ENCODE measurements around the gene ACTR2.

ACTR2 gene

DNA sequence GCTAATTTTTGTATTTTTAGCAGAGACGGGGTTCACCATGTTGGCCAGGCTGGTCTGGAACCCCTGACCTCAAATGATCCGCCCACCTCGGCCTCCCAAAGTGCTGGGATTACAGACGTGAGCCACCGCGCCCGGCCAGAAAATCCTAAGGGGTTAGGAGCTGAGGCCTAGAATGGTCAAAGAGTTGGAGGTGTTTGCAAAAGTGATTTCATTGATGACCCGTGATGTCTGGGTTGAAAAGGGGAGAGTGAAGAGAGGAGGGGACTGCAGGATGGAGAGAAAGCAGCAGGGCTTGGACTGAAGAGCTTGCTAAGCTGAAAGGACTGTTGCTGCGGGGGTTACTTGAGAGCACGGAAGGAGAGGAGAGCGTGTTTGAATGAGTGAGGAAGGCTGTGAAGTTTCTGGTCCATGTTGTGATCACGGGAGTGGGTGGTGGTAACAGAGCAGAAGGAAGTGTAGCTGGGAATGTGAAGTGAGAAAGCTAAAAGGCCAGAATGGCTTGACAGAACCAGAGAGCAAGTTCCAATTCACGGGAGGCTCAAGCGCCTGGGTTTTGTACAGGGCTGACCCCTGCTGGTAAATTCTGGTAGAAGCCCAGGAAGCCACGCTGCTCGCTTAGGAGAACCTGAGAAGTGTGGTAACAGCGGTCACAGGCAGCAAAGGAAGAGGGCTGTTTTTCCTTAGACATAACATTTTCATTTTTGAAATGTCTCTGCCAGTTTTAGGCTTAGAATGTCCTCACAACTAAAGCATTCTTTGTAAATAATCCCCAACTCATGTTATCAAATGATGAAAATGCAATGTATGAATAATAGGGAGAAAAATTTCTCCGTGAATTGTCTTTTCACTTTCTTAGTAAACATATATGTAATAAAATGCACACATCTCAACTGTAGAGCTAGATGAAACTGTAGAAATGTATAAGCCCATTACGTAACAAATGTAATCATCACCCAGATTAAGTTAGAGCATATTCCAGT is 40.5 kb upstream of the ACTR2 start:
- Histone ChIP-seq H3K36me3 (ENCODE audit: control insufficient read depth in 2 of 2, insufficient read depth in 1 of 2, low read length in 2 of 2) (no peaks in the 10 kb centered on the region), H3K27ac (ENCODE audit: extremely low read depth, low read depth, low read length) (no peak overlapping the region), H3K4me3 (ENCODE audit: low read depth, low read length) (no peak overlapping the region), H3K9me3 (ENCODE audit: control insufficient read depth, insufficient read depth, low read depth, low read length) (no peaks in the 10 kb centered on the region), H3K4me1 (ENCODE audit: control insufficient read depth, insufficient read depth, low read length) (no peaks in the 10 kb centered on the region)
- CTCF ChIA-PET = interaction anchor here (0.5 to 2.0 kb wide), 32 partner anchors 9 to 1375 kb away, joined by 3 to 16 read pairs (median 4); partner anchors contain the start of gene CEP68
- no peak for TF ChIP-seq FEZF1 (tag by site-specific recombination; IDR thresholded peaks at IDR 0.05)
- TF ChIP-seq ZBTB17 (tag by site-specific recombination; IDR thresholded peaks at IDR 0.05) = peak; percentile 47; the same call in 1 of the 2 replicates
- TF ChIP-seq ZNF366 (tag by site-specific recombination; conservative IDR thresholded peaks at IDR 0.05) = 0 out of 2 replicates have a peak, but pooled peaks have one; percentile 40
- peak; percentile 70 for TF ChIP-seq ZNF2 (tag by site-specific recombination; IDR thresholded peaks at IDR 0.05)
- TF ChIP-seq, protein P1, sequence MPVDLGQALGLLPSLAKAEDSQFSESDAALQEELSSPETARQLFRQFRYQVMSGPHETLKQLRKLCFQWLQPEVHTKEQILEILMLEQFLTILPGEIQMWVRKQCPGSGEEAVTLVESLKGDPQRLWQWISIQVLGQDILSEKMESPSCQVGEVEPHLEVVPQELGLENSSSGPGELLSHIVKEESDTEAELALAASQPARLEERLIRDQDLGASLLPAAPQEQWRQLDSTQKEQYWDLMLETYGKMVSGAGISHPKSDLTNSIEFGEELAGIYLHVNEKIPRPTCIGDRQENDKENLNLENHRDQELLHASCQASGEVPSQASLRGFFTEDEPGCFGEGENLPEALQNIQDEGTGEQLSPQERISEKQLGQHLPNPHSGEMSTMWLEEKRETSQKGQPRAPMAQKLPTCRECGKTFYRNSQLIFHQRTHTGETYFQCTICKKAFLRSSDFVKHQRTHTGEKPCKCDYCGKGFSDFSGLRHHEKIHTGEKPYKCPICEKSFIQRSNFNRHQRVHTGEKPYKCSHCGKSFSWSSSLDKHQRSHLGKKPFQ (tag by site-specific recombination; IDR thresholded peaks at IDR 0.05) = no peak
- TF ChIP-seq ZNF626 (tag by site-specific recombination; IDR thresholded peaks at IDR 0.05) = no peak
- 0 out of 2 replicates have a peak, but pooled peaks have one; percentile 49 for TF ChIP-seq ZNF791 (tag by site-specific recombination; IDR thresholded peaks at IDR 0.05)
- 0 out of 2 replicates have a peak, but pooled peaks have one; percentile 30 for TF ChIP-seq PRDM1 (tag by site-specific recombination; IDR thresholded peaks at IDR 0.05)
- TF ChIP-seq, protein P2, sequence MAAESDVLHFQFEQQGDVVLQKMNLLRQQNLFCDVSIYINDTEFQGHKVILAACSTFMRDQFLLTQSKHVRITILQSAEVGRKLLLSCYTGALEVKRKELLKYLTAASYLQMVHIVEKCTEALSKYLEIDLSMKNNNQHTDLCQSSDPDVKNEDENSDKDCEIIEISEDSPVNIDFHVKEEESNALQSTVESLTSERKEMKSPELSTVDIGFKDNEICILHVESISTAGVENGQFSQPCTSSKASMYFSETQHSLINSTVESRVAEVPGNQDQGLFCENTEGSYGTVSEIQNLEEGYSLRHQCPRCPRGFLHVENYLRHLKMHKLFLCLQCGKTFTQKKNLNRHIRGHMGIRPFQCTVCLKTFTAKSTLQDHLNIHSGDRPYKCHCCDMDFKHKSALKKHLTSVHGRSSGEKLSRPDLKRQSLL (tag by site-specific recombination; IDR thresholded peaks at IDR 0.05) = peak; percentile 90
- peak; percentile 79 for TF ChIP-seq ZNF654 (tag by site-specific recombination; IDR thresholded peaks at IDR 0.05; ENCODE audit: low read depth)
- TF ChIP-seq, protein P3, sequence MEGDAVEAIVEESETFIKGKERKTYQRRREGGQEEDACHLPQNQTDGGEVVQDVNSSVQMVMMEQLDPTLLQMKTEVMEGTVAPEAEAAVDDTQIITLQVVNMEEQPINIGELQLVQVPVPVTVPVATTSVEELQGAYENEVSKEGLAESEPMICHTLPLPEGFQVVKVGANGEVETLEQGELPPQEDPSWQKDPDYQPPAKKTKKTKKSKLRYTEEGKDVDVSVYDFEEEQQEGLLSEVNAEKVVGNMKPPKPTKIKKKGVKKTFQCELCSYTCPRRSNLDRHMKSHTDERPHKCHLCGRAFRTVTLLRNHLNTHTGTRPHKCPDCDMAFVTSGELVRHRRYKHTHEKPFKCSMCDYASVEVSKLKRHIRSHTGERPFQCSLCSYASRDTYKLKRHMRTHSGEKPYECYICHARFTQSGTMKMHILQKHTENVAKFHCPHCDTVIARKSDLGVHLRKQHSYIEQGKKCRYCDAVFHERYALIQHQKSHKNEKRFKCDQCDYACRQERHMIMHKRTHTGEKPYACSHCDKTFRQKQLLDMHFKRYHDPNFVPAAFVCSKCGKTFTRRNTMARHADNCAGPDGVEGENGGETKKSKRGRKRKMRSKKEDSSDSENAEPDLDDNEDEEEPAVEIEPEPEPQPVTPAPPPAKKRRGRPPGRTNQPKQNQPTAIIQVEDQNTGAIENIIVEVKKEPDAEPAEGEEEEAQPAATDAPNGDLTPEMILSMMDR (tag by site-specific recombination; IDR thresholded peaks at IDR 0.05) = peak; percentile 65
- TF ChIP-seq ZNF274 (IDR thresholded peaks at IDR 0.05; ENCODE audit: low read length) = no peak
- no peak for TF ChIP-seq ZNF274 (tag by site-specific recombination; IDR thresholded peaks at IDR 0.05; ENCODE audit: borderline replicate concordance)
- POLR2A ChIA-PET = no interaction called here

DNA sequence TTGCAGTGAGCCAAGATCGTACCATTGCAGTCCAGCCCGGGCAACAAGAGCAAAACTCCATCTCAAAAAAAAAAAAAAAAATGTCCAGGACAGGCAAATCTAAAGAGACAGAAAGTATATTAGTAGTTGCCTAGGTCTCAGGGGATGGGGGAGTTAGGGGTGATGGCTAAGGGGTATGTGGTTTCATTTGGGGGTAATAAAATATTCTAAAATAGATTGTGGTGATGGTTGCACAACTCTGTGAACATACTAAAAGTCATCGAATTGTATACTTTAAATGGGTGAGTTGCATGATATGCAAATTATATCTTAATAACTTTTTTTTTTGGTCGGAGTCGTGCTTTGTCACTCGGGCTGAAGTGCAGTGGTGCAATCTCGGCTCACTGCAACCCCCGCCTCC is 34.2 kb upstream of the ACTR2 start:
- H3K4me3 ChIP-seq (ENCODE audit: low read depth, low read length) = no peak overlapping the region
- TF ChIP-seq ZNF335 (tag by site-specific recombination; conservative IDR thresholded peaks at IDR 0.05) (no peak), ZNF19 (tag by site-specific recombination; IDR thresholded peaks at IDR 0.05; ENCODE audit: low read depth) (no peak), GLI4 (tag by site-specific recombination; IDR thresholded peaks at IDR 0.05) (no peak), ZNF138 (tag by site-specific recombination; IDR thresholded peaks at IDR 0.05; ENCODE audit: borderline replicate concordance) (no peak), ZNF596 (tag by site-specific recombination; IDR thresholded peaks at IDR 0.05) (no peak), PRDM1 (tag by site-specific recombination; IDR thresholded peaks at IDR 0.05) (no peak), ZNF155 (tag by site-specific recombination; IDR thresholded peaks at IDR 0.05) (no peak)
- H3K36me3 ChIP-seq (ENCODE audit: control insufficient read depth in 2 of 2, insufficient read depth in 1 of 2, low read length in 2 of 2) = no peaks in the 10 kb centered on the region
- H3K27ac ChIP-seq (ENCODE audit: extremely low read depth, low read depth, low read length) = no peak overlapping the region
- CTCF ChIA-PET = no interaction called here
- H3K9me3 ChIP-seq (ENCODE audit: control insufficient read depth, insufficient read depth, low read depth, low read length) = no peaks in the 10 kb centered on the region
- POLR2A ChIA-PET = interaction anchor here (0.7 kb wide), 1 partner anchor 206 kb away, joined by 3 read pairs; no protein-coding TSS in a partner anchor
- no peaks in the 10 kb centered on the region for H3K4me1 ChIP-seq (ENCODE audit: control insufficient read depth, insufficient read depth, low read length)
